Measurements from ENCODE around the gene ADGRV1.

- TF ChIP-seq ZFP36 (IDR thresholded peaks at IDR 0.05; ENCODE audit: borderline replicate concordance, partially characterized antibody) (no peak), CTCF (IDR thresholded peaks at IDR 0.05) (no peak), SREBF2 (IDR thresholded peaks at IDR 0.05) (no peak), POLR2A (IDR thresholded peaks at IDR 0.05; ENCODE audit: low read length) (no peak), RAD21 (conservative IDR thresholded peaks at IDR 0.05 in 1 of 2, IDR thresholded peaks at IDR 0.05 in 1 of 2) (no peak), USF2 (IDR thresholded peaks at IDR 0.05) (no peak), FOSL2 (IDR thresholded peaks at IDR 0.05) (no peak), FOSL2 (CRISPR knock-in tag; IDR thresholded peaks at IDR 0.05) (no peak), CHD4 (IDR thresholded peaks at IDR 0.05; ENCODE audit: borderline replicate concordance) (no peak), CEBPB (IDR thresholded peaks at IDR 0.05) (no peak)
- TF ChIP-seq, protein P1, sequence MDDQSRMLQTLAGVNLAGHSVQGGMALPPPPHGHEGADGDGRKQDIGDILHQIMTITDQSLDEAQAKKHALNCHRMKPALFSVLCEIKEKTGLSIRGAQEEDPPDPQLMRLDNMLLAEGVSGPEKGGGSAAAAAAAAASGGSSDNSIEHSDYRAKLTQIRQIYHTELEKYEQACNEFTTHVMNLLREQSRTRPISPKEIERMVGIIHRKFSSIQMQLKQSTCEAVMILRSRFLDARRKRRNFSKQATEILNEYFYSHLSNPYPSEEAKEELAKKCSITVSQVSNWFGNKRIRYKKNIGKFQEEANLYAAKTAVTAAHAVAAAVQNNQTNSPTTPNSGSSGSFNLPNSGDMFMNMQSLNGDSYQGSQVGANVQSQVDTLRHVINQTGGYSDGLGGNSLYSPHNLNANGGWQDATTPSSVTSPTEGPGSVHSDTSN (IDR thresholded peaks at IDR 0.05): no peak
- TF ChIP-seq, protein P2, sequence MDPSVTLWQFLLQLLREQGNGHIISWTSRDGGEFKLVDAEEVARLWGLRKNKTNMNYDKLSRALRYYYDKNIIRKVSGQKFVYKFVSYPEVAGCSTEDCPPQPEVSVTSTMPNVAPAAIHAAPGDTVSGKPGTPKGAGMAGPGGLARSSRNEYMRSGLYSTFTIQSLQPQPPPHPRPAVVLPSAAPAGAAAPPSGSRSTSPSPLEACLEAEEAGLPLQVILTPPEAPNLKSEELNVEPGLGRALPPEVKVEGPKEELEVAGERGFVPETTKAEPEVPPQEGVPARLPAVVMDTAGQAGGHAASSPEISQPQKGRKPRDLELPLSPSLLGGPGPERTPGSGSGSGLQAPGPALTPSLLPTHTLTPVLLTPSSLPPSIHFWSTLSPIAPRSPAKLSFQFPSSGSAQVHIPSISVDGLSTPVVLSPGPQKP (IDR thresholded peaks at IDR 0.05; ENCODE audit: low read depth, low read length): no peak
Observed at GRCh38 chr5:91207248-91207647, 648.7 kb downstream of the ADGRV1 start.
